IMR-90 (cell line): ENCODE data around the gene NUP205. TPM values are rescaled to one million over a fixed set of nuclear protein-coding genes. Genes with fewer than 3 reads are reported as not detected.
"Not testable (repeated sequence)": the region's sequence is repeated elsewhere in the genome, so short reads cannot be mapped to it uniquely, and the experiment has no call there.

Source experiments
- ATAC-seq: fragments of 200-7000 bp; cut with Tn5 transposase; 2 replicates; pipeline ENCODE4 v1.9.1; 2020; ENCODE audit warnings: low read depth, mild to moderate bottlenecking, moderate library complexity
- BruUV-seq: library from RNA; stranded (reverse); fragments of 400-500 nt; replicated peaks from 2 replicates; lab custom pipeline; 2021; lab: Mats Ljungman, UMichigan
- CTCF ChIA-PET: fragments of 300-600 bp; formaldehyde crosslinking; extraction: SDS; loops from one replicate; lab custom pipeline; 2021; ENCODE audit warnings: antibody characterized with exemption; lab: Yijun Ruan, JAX
- POLR2A ChIA-PET: fragments of 300-600 bp; sonication (Branson Sonifier 250); formaldehyde crosslinking; loops from one replicate; lab custom pipeline; 2022; ENCODE audit warnings: antibody characterized with exemption; ENCODE audit not compliant: unreplicated experiment; lab: Charles Lee
- DNase-seq: peaks from one replicate; pipeline ENCODE4 v3.0.0; 2013
- H2AFZ ChIP-seq: replicated peaks from 2 replicates; pipeline ENCODE3; 2013; ENCODE audit warnings: low read length, mild to moderate bottlenecking; ENCODE audit not compliant: poor library complexity
- H2AK5ac ChIP-seq: 2 replicates; pipeline ENCODE4 v1.6.1; 2013; ENCODE audit warnings: low read depth, low read length, inconsistent platforms
- H2AK9ac ChIP-seq: replicated peaks from 2 replicates; pipeline ENCODE3; 2013; ENCODE audit warnings: mild to moderate bottlenecking, low read depth, low read length, moderate library complexity; ENCODE audit not compliant: poor library complexity
- H2BK120ac ChIP-seq: 2 replicates; pipeline ENCODE4 v1.6.1; 2013; ENCODE audit warnings: low read depth, low read length, inconsistent platforms
- H2BK15ac ChIP-seq: 3 replicates; pipeline ENCODE4 v1.6.1; 2013; ENCODE audit warnings: low read depth, low read length, inconsistent platforms
- H2BK20ac ChIP-seq: 2 replicates; pipeline ENCODE4 v1.6.1; 2013; ENCODE audit warnings: low read depth, mild to moderate bottlenecking, inconsistent platforms, low read length, moderate library complexity
- H2BK5ac ChIP-seq: 2 replicates; pipeline ENCODE4 v1.6.1; 2013; ENCODE audit warnings: mild to moderate bottlenecking, low read depth, low read length, inconsistent platforms; ENCODE audit not compliant: poor library complexity, severe bottlenecking
- H3K14ac ChIP-seq: replicated peaks from 2 replicates; pipeline ENCODE4 v1.6.1; 2013; ENCODE audit warnings: low read depth, low read length, inconsistent platforms
- H3K18ac ChIP-seq: 2 replicates; pipeline ENCODE4 v1.6.1; 2013; ENCODE audit warnings: low read depth, low read length, control low read depth
- H3K23ac ChIP-seq: 2 replicates; pipeline ENCODE4 v1.6.1; 2013; ENCODE audit warnings: low read depth, low read length, inconsistent platforms
- H3K27ac ChIP-seq: 2 replicates; pipeline ENCODE4 v1.5.1; 2013; ENCODE audit warnings: mild to moderate bottlenecking, control low read depth, low read length; ENCODE audit not compliant: insufficient read depth
- H3K27me3 ChIP-seq: 2 replicates; pipeline ENCODE4 v1.6.1; 2013; ENCODE audit warnings: low read length; ENCODE audit not compliant: control insufficient read depth, insufficient read depth
- H3K36me3 ChIP-seq: 2 replicates; pipeline ENCODE4 v1.6.1; 2013; ENCODE audit warnings: low read length, mixed read lengths; ENCODE audit not compliant: control insufficient read depth, insufficient read depth
- H3K4ac ChIP-seq: 2 replicates; pipeline ENCODE4 v1.6.1; 2013; ENCODE audit warnings: low read depth, low read length, inconsistent platforms
- H3K4me1 ChIP-seq: 2 replicates; pipeline ENCODE4 v1.6.1; 2013; ENCODE audit warnings: low read length, mixed read lengths; ENCODE audit not compliant: control insufficient read depth, insufficient read depth
- H3K4me2 ChIP-seq: 2 replicates; pipeline ENCODE4 v1.6.1; 2013; ENCODE audit warnings: low read depth, mild to moderate bottlenecking, control low read depth, low read length, moderate library complexity
- H3K4me3 ChIP-seq: 2 replicates; pipeline ENCODE4 v1.5.1; 2013; ENCODE audit warnings: low read depth, mild to moderate bottlenecking, control low read depth, low read length, moderate library complexity; ENCODE audit not compliant: insufficient read depth
- H3K56ac ChIP-seq: 2 replicates; pipeline ENCODE4 v1.6.1; 2013; ENCODE audit warnings: low read length, inconsistent platforms; ENCODE audit not compliant: insufficient read depth; ENCODE audit errors: extremely low read depth
- H3K79me1 ChIP-seq, 2 experiments: 2 replicates each; pipeline ENCODE4 v1.6.1; 2013; ENCODE audit warnings: low read length in 2 of 2, inconsistent platforms in 1 of 2, low read depth in 1 of 2
- H3K9ac ChIP-seq: 2 replicates; pipeline ENCODE4 v1.6.1; 2013; ENCODE audit warnings: low read depth, low read length, control low read depth
- H3K9me1 ChIP-seq: 2 replicates; pipeline ENCODE4 v1.6.1; 2013; ENCODE audit warnings: low read length, inconsistent platforms; ENCODE audit not compliant: insufficient read depth
- H3K9me3 ChIP-seq: 2 replicates; pipeline ENCODE4 v1.6.1; 2013; ENCODE audit warnings: low read length; ENCODE audit not compliant: control insufficient read depth, insufficient read depth
- H4K20me1 ChIP-seq: 2 replicates; pipeline ENCODE4 v1.6.1; 2013; ENCODE audit warnings: low read length, inconsistent platforms; ENCODE audit not compliant: insufficient read depth
- H4K5ac ChIP-seq: 2 replicates; pipeline ENCODE4 v1.6.1; 2013; ENCODE audit warnings: mild to moderate bottlenecking, low read depth, low read length, control low read depth
- H4K8ac ChIP-seq, 2 experiments: 2 replicates each; pipeline ENCODE4 v1.6.1; 2013; ENCODE audit warnings: low read depth in 2 of 2, low read length in 2 of 2, control low read depth in 1 of 2, inconsistent platforms in 1 of 2
- H4K91ac ChIP-seq: 2 replicates; pipeline ENCODE4 v1.6.1; 2013; ENCODE audit warnings: low read depth, low read length, inconsistent platforms; ENCODE audit not compliant: insufficient read depth
- CHD1 ChIP-seq: IDR thresholded peaks from 2 replicates; pipeline ENCODE4 v1.6.1; 2012; ENCODE audit warnings: low read depth, low read length, improper control_type of control experiment
- RAD21 ChIP-seq: IDR thresholded peaks from 2 replicates; pipeline ENCODE4 v1.6.1; 2012; ENCODE audit warnings: low read length, improper control_type of control experiment
- SMC3 ChIP-seq: fragments of 150-350 bp; IDR thresholded peaks from 2 replicates; pipeline ENCODE4 v1.6.1; 2016; ENCODE audit warnings: low read depth, mild to moderate bottlenecking, antibody characterized with exemption, low read length, moderate library complexity
- WGBS, 2 experiments: methylation state at CpG; one replicate each; pipeline versions ENCODE4 v1.1.5 to v1.1.7; 2013; ENCODE audit warnings: missing lambda C conversion rate in 2 of 2; ENCODE audit not compliant: insufficient read length in 1 of 2; ENCODE audit errors: extremely low coverage in 2 of 2; 5-methylcytosine and 5-hydroxymethylcytosine counted together
- dilution Hi-C: fragments of 300-500 bp; cut with HindIII; formaldehyde crosslinking; loops from one replicate; pipeline ENCODE4 v1.14.3; 2018; ENCODE audit warnings: low sequenced_read_pairs; ENCODE audit not compliant: unreplicated experiment
- in situ Hi-C: fragments of 300-500 bp; cut with MboI; formaldehyde crosslinking; loops from 3 replicates; pipeline ENCODE4 v1.14.3; 2019; ENCODE audit warnings: low sequenced_read_pairs, inconsistent platforms, mixed read lengths
- intact Hi-C: fragments of 100-400 bp; cut with micrococcal nuclease; formaldehyde crosslinking; loops from 2 replicates; pipeline ENCODE4 v1.10.0; 2022
- polyA plus RNA-seq, 3 experiments: library from polyadenylated mRNA; depleted of rRNA; stranded (reverse); fragments of >200 nt; gene quantifications; 2 replicates each; pipeline ENCODE4 v1.2.3, GENCODE V29; 2012; ENCODE audit warnings: low replicate concordance in 1 of 3
- total RNA-seq: library from RNA; depleted of rRNA; stranded (reverse); fragments of >200 nt; gene quantifications from 2 replicates; pipeline ENCODE4 v1.2.3, GENCODE V29; 2012

Gene NUP205
- total and polyA plus RNA-seq, 2 of the 4 experiments (the other 2 are of a cell fraction), result 29.5 to 84.6 TPM

GRCh38 chr7:135620980-135621850, 63.5 kb downstream of the NUP205 start (continued):
- peak; percentile 64 for TF ChIP-seq SMC3

GRCh38 chr7:135634191-135634878, 76.6 kb downstream of the NUP205 start:
- POLR2A ChIA-PET, result no interaction called here

GRCh38 chr7:135639690-135640089, 82.0 kb downstream of the NUP205 start:
- H3K27me3 ChIP-seq, H3K9me1 ChIP-seq, H4K91ac ChIP-seq, H2AFZ ChIP-seq, H4K5ac ChIP-seq, H3K9ac ChIP-seq, POLR2A ChIA-PET, H3K4me2 ChIP-seq, H2BK5ac ChIP-seq, H2BK15ac ChIP-seq, dilution Hi-C loops, H2BK20ac ChIP-seq, H3K4me3 ChIP-seq, H4K8ac ChIP-seq, H3K14ac ChIP-seq, H2AK5ac ChIP-seq, H3K18ac ChIP-seq, H3K27ac ChIP-seq, H3K9me3 ChIP-seq, H3K4ac ChIP-seq, H3K4me1 ChIP-seq, H2AK9ac ChIP-seq, CTCF ChIA-PET, BruUV-seq, H3K79me1 ChIP-seq, H3K23ac ChIP-seq, H2BK120ac ChIP-seq, H4K20me1 ChIP-seq, ATAC-seq, H3K56ac ChIP-seq, DNase-seq: not testable (repeated sequence)
- in situ Hi-C loops, result loop anchor here (10.0 kb wide), 1 partner anchor 365 kb away; no protein-coding TSS in a partner anchor
- peaks cover 12% of the 10 kb centered on the region for H3K36me3 ChIP-seq
- intact Hi-C loops, result loop anchor here (10.0 kb wide), 1 partner anchor 955 kb away; no protein-coding TSS in a partner anchor

More at GRCh38 chr7:135634191-135634878, 76.6 kb downstream of the NUP205 start:
- Histone ChIP-seq H2BK120ac (no peak overlapping the region), H3K27ac (no peak overlapping the region), H2BK20ac (no peak overlapping the region), H3K23ac (no peak overlapping the region), H3K4ac (no peak overlapping the region), H4K20me1 (no peaks in the 10 kb centered on the region), H3K79me1 (no peaks in the 10 kb centered on the region), H3K14ac (no peak overlapping the region), H2AFZ (no peak overlapping the region), H3K9me3 (no peaks in the 10 kb centered on the region), H3K4me2 (no peak overlapping the region), H2AK9ac (no peak overlapping the region), H2BK15ac (no peak overlapping the region), H4K91ac (no peak overlapping the region), H3K9me1 (no peaks in the 10 kb centered on the region), H3K56ac (no peak overlapping the region), H3K36me3 (peaks cover 9% of the 10 kb centered on the region), H4K8ac (no peak overlapping the region), H3K27me3 (no peaks in the 10 kb centered on the region), H3K9ac (no peak overlapping the region), H3K4me3 (no peak overlapping the region), H2BK5ac (no peak overlapping the region), H4K5ac (no peak overlapping the region), H3K18ac (no peak overlapping the region), H2AK5ac (no peak overlapping the region), H3K4me1 (peaks cover 2% of the 10 kb centered on the region; the same call in 1 of the 2 replicates)
- ATAC-seq, result no peak
- TF ChIP-seq CHD1 (no peak), RAD21 (no peak)
- 97% methylated on average over 6 of the region's 7 CpGs; no CpG with 5 or more reads in 1 of the 2 experiments for WGBS, 2 experiments
- DNase-seq, result no peak
- intact Hi-C loops, result no loop called here
- CTCF ChIA-PET, result interaction anchor here (0.6 kb wide), 1 partner anchor 178 kb away, joined by 6 read pairs; no protein-coding TSS in a partner anchor
- BruUV-seq, result no TSS peak
- in situ Hi-C loops, result no loop called here
- dilution Hi-C loops, result no loop called here
